Muscle of arm (tissue), 12 donors: Measurements from ENCODE around the gene ELL. TPM values are rescaled to one million over a fixed set of nuclear protein-coding genes. Genes with fewer than 3 reads are reported as not detected.

Experiments
- DNase-seq: peaks from one replicate; pipeline ENCODE4 v3.0.0-alpha.2; 2013
- polyA plus RNA-seq, 12 donors: library from polyadenylated mRNA; unstranded; fragments of 120-200 nt; gene quantifications; one replicate each; pipeline ENCODE4 v1.2.1, GENCODE V29; 2013; ENCODE audit not compliant: insufficient read length in 12 of 12

The ELL gene
- polyA plus RNA-seq, 12 donors, result 11.1 to 35.4 (median 14.8) TPM; not detected in 1

DNA sequence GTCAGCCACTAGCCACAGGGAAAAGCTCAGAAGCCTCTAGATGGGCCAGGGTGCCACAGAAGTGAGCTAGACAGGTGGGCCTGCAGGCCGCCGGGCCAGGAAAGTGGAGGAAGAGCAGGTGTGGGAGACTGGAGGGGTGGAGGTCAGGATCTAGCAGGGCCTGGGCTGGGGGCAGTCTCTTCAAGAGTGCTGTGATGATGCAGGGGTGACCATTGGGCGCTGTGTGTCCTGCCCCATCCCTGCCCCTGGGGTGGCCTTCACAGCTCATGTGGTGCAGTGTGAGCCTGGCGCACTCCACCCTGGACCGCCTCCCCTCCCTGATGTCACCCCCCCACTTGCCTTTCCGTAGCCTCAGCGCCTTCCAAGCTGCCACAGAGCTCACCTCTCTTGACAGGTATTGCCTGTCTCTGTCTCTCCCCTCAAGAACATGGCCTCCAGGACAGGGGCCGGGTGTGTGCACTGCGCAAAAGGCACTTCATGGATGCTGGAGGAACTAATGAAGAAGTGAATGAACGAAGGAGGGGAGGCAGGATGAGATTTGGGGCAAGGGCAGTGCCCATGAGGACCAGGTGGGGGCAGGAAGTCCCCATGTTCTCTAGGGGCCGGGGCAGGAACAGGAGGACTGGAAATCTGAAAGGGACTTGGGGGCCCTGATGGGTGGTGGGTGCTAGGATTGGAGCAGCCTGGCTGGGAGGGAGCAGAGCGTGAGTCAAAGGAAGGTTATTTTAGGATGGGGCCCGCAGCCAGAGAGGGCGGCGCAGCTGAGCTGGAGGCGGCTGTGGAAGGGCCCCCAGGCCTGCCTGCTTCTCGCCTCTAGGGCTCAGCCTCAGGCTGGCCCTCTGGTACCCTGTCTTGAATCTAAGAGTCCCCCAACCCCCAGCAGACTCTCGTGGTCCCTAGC is 96.1 kb downstream of the ELL start:
- peak; percentile 75 for DNase-seq

DNA sequence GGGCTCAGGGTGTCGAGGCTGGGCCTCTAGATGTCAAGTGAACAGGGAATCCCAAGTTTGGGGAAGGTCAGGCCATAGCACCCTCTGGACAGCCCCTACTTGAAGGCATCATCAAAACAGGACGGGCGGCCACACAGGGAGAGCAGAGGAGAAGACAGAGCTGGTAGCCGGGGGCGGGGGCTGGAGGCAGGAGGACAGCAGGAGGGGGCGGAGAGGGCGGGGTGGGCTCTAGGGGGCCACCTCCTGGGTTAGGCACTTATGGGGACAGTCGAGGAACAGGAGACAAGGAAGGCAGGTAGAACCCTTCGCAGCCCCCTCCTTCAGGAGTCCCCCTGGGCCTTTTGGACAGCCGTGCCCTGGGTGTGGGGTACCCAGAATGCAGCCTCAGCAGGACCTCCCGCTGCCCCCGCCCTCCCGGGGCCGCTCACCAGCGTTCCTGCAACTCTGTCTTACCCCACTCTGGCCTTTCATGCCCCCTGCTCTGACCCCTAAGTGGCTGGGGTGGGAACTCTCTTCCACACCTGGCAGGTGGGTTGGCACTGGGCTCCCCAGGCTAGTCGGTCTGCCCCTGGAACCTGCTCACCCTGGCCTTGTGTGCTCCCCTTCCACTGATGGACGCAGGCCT is 96.9 kb downstream of the ELL start:
- no peak for DNase-seq

DNA sequence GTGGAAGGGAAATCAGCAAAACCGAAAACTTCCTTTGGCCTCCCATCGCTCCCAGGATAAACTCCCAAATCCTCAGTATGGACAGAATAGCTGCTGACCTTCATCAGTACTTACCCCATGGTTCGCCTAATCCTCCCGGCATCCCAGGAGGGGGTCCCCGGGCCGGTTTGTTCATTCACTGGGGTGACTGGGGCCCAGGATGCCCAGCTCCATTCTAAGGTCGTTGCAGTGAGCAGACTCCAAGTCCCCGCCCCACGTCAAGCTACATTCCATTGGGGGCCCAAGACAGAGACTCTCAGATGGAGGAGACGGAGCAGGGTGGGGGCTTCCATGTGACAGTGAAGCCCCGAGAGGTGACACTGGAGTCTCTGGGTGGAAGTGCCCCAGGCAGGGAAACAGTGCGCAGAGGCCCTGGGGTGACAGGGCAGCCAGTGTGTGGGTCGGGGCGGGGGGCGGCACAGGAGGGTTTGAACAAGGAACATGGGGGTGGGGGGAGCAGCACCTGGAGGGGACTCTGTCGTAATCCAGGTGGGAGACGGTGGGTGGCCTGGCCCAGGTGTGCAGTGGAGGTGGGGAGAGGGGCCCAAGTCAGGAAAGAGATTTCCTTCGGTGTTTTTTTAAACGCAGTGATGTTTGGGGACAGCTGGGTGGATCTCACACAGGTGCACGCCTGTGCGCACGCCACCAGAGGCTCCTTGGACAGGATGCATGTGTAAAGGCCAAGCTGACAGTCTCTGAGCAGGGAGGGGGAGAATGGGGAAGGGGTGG is 97.6 kb downstream of the ELL start:
- DNase-seq, result no peak

DNA sequence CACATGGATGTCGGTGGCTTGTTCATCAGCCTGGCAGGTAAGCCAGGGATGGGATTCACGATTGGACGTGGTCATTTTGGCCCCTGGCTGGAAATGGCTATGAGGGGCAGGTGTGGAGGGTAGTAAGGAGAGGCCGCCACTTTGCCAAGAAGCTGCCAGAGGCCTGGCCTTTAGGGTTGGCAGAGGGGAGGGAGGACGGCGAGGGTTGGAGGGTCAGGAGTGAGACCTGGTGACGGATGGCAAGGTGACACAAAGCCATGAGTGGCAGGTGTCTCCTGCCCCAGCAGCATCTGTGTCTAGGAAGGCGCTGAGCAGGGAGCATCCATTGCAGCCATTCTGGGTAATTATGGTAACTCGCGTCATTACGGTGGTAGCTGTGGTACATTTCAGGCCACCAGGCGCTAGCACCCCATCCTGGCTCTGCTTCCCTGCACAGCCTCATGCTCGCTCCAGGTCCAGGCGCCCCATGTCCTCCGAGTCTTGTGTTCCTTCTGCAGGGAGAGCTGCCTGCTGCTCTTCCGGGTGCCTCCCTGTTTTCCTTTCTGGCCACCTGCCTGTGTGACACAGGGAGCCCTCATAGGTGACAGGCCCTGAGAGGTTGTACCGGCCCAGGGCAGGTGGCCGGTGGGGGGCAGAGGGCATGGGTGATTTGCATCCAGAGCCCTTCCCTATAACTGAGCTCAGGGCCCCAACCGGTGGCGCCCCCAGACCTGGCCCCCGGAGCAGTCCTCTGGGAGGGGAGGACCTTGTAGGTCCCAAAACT is 98.4 kb downstream of the ELL start:
- DNase-seq, result no peak

DNA sequence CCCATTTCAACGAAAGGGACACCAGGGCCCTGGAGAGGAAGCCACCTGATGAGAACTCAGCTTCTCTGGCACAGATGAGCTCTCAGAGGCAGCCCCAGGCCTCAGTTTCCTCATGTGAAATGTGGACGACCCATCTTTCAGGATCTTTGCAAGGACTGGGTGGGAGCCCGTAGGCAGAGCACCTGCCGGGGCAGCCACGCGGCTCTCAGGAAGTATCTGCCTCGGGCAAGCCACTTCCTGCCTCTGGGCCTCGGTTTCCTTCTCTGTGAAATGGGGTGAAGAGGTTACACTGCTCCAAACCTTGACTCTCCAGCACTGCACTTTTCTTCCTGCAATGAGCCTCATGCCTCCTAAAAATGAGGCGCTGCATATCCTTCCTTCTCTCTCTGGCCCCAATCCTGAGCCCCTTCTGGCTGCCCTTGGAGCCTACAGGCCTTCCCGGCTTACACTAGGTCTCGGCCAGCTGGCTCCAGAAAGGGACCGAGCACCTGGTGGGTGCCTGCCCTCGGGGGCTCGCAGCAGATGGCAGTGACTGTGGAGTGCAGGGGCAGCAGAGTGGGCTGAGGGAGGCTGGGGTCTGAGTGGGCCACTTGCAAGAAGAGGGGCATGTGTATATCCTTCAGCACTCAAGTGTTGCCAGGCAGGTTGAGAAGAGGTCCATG is 99.2 kb downstream of the ELL start:
- no peak for DNase-seq

DNA sequence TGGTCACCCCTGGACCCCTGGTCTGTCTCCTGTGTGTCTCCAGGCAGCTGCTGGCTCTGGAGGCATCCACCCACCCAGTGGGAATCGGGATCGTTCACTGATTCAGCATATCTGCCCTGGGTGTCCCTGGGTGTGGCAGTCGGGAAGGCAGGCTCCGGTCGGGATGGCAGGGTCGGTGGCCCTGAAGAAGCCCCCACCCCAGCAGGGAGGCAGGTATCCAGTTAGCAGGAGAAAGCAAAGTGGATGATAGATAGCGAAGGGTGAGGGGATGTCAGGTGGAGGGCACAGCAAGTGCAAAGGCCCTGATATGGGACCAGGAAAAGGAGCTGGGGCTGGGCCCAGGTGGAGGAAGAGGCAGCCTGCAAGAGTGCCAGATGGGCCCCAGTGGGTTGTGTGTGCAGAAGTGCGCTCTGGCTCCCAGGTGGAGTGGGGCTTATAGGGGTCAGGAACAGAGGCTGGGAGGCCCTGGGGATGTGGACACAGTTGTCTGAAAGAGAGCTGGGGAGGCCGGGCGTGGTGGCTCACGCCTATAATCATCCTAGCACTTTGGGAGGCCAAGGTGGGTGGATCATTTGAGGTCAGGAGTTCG is 100.4 kb downstream of the ELL start:
- DNase-seq, result no peak

DNA sequence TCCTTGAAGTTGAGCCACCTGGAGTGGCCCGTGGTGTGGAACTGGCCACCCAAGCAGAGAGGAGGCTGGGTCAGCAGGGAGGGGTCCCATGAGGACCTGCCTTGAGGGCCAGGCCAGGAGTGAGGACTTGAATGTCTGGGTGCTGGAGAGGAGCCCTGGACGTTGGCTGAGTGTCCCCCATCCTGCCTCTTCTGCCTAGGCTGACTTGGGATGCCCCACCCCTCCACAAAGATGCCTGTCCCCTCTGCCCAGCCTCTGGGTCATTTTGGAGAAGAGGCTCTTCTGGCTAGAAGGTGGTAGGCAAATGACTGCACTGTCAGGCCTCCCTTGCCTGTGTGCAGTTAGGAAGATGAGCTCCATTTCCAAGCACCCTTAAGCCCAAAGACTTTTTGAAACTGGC is 100.9 kb downstream of the ELL start:
- DNase-seq, result no peak

DNA sequence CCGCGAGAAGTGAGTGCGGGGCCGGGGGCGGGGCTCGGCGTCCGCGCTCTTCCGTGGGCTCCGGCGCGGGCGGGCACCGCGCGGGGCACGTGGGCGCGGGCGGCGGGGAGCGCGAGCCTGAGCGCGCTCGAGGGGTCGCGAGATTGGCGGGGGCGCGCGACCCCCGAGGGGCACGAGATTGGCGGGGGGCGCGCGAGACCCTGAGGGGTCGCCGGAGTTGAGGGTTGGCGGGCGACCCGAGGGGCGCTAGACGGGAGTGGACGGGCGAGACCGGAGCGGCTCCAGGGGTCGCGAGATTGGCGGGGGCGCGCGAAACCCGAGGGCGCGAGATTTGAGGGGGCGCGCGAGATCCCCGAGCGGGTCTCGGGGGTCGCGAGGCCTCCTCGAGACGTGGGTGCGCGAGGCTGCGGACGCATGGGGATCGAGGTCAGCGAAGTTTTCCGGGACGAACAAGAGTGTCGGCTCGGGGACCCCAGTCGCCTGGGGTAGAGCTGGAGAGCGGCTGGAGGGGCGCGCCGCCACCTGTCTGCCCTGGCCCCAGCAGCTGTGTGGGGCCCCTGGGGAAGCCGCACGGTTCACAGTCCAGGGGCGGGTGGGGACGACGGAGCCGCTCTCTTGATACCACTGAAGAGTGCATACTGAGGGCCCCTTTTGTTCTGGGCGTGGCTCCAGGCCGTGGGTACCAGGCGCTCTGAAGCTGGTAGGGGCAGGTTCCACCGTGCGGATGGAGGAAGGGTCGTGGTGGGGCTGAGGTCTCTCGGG is 102.0 kb downstream of the ELL start:
- no peak for DNase-seq

DNA sequence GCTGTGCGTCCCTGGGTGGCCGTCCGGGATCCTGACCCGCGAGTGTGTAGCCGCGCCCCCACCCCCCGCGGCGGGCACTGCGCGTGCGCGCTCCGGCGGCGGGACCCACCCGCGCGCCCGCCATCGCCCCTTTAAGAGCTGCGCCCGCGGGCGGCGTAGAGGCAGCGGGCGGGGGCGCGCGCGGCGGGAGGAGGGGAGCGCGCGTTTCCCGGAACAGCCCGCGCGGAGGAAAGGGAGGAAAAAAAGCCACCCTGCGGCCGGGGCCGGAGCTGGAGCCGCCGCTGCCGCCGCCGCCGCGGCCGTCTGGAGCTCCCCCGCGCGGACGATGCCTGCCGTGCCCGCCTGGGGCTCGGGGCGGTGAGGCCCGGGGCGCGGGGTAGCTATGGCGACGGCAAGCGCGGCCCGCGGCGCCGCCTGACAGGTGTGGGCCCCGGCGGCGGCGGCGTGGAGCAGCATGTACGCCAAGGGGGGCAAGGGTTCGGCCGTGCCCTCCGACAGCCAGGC is 102.6 kb downstream of the ELL start, which contains the start of gene SSBP4:
Gene SSBP4 (plus strand): TSS at position 204 of the 504 bp plus-strand sequence. CDS start 251 bp downstream, at position 455.
- DNase-seq, result peak; percentile 72

DNA sequence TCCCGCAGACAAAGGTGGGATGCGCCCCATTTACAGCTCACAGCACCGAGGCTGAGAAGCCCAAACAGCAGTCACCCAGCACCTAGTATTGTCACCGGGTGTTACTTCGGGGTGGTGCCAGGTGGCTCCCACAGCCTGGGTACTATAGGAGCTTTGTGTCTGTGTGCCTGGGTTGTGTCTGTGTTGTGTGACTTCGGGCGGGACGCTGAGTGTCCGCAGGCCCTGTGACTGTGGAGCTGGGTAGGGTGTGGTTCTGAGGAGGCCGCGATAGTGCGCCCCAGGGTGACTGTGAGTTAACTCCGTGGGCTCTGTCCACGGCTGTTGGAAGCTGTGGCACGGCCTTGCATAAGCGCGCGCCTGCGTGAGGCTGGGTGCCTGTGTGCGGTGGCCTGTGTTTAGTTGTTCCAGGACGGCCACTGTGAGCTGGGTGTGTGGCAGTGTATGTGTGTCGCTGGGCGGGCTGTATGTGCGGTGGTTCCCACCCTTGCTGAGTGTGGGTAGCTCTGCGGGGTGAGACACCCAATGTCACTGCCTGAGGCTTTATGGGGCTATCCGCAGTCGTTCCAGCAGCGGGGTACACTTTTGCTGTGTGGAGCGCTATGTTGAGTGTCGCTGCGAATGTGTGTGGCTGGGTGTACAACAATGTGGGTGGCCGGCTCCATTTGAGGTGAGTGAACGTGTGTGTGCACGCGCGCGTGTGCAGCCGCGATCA is 103.2 kb downstream of the ELL start:
- no peak for DNase-seq

DNA sequence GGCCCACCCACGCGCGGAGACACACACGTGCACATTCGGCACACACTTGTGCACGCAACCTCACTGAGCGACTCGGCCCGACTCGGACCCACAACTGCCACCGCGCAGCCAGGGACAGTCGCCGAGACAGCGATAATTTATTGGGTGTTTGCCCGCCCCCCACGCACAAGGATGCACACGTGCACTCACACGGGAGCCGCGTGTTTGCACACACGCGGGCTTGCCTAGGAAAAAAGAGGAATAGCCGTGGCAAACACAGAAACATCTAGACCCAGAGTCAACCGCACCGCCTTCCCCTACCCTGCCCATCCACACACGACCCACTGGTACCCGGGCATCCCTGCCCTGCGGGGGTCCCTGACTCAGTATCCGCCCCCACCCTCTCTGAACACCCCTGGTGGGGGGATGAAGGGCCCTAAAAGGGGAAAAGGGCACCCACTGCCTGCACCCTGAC is 103.8 kb downstream of the ELL start:
- DNase-seq, result no peak

DNA sequence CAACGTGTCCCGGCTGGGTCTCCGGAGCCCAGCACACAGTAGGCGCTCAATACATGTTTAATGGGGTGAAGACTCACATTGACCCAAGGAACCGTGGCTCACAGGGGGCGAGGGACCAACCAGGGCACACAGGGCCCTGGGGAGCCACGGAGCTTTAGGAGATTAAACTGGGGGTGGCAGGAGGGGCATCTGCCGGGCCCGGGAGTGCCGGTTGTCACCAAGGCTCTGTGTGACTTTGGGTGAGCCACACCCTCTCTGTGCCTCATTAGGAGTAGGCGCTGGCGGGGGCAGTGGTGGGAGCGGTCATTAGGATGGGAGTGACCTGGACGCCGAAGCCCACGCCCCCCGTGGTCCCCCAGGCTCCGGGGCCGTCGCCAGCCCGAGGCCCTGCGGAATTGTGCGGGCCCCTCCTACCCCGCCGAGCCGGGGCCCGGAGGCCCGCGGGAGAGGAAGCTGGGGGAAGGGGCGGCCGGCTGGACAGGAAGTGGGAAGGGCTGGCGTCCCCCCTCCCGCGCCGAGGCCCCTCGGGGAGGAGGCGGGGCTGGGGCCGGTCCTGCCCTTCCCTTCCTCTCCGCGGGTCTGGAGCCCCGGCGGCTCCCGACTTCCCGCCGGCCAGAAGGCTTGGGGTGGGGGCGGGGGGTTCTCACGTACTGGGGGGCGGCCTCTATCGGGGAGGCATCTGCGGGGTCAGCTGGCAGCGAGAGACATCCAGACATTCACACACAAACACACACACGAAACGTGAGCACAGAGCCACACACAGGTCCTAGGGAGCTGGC is 104.4 kb downstream of the ELL start:
- peak; percentile 85 for DNase-seq

DNA sequence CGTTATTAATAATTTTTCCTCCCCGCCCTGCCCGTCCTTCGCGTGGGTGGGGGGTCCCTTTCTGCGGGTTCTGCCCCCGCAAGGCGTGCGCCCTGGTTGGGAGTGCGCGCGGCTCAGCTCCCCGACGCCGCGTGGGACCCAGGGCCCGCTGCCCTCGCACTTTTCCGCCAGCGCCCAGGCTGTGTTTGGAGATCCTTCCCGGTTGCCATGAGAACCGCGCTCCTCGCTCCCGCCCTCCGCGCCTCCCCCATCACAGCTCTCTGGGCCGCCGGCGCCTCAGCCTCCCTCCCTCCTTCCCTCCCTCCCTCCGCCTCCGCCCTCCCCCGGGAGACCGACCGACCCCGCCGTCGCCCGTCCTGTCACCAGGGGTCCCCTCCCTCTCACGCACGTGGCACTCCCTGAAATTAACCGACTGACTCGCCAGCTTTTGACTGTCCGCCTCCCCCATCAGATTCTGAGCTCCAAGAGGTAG is 105.1 kb downstream of the ELL start:
- DNase-seq, result peak; percentile 95

DNA sequence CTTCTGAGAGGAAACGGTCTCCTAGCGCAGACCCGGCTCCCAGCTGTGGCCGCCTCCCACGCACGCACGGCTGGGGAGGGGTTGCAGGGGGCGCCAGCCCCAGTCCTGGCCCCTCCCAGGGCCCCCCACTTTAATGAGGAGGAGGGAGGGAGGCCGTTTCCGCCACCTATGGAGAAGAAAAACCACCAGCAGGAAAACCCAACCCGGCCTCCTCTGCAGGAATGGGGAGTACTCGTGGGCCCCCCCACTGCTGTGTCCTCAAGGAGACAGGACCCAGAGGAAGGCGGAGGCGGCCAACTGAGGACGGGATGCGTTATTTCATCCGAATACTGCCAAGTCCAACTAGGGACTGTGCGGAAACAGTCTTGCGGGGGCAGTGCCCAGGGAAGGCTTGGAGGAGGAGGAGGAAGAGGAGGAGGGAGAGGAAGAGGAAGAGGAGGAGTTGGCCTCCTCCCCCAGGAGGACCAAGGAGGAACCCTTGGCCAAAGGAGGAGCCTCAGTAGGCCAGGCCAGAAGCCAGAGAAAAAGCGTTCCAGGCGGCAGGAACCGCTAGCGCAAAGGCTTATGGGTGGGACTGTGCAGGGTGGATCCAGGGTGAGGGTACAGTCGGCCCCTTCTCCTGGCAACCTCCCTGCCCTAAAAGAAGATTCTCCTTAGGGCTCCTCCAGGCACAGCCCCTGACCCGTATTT is 106.5 kb downstream of the ELL start:
- DNase-seq, result peak; percentile 88

DNA sequence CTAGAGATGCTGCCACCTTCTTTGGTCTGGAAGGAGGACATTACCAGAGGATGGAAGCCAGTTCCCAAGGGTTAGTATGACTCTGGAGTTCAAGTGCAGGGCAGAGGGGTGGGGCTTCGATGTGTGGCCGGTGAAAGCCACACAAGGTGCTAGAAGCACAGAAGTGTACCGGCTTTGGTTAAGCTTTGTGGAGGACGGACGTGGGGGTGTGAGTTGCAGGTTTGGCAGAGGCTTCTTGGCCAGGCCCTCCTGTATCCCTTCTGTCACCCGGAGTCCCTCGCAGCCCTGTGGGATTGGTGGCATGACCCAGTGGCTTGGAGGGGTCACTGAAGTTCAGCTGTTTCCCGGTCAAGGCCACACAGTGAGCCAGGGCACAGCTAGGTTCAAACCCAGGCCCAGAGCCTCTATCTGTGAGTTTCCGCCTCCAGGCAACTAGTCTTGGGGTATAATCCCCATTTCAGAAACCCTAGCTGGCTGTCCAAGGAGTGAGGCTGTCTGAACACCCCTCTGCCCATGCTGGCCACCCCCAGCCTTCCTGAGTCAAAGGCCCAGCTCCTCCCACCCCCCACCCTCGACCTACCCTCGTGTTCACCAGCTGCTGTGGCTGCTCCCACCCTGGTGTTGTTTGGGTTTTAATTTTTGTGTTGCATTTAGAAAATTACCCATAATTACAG is 107.2 kb downstream of the ELL start:
- DNase-seq, result no peak

DNA sequence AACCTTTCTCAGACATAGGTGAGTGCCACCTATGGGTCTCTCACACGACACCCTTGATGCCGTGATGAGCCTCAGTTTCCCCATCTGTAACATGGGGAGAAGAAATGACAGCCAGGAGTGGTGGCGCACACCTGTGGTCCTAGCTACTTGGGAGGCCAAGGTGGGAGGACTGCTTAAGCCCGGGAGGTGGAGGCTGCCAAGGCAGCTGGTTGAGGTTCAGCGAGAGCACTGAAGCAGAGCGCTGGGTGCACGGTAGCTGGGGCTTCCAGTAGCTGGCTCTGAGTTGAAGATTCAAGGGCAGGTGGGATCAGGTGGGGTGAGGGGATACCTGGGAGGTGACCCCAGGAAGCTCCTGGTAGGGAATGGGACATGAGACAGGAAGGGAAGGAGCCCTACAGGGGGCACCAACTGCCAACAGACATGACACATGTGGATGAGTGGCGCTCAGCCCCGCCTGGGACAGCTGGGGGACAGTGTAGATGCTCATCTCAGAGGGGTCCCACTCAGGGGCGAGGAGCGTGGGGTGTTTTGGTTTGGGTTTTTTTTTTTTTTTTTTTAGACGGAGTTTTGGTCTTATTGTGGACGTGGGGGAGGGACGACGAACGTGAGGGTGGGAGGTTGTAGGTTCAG is 109.1 kb downstream of the ELL start:
- no peak for DNase-seq
